LHCN-M2 (cell line): ENCODE results near the gene UNC119. TPM values are rescaled to one million over a fixed set of nuclear protein-coding genes. Genes with fewer than 3 reads are reported as not detected.
"Not testable (repeated sequence)": the region's sequence is repeated elsewhere in the genome, so short reads cannot be mapped to it uniquely, and the experiment has no call there.

ENCODE experiments used
- DNase-seq: peaks from one replicate; pipeline ENCODE4 v3.0.0-alpha.2; 2012; ENCODE audit warnings: low read depth
- total RNA-seq: library from RNA; depleted of rRNA; stranded (reverse); fragments of >200 nt; gene quantifications from 2 replicates; pipeline ENCODE4 v1.2.3, GENCODE V29; 2014

Gene UNC119
- total RNA-seq, 1 experiment from 2014 or later = 44.3 TPM

DNA sequence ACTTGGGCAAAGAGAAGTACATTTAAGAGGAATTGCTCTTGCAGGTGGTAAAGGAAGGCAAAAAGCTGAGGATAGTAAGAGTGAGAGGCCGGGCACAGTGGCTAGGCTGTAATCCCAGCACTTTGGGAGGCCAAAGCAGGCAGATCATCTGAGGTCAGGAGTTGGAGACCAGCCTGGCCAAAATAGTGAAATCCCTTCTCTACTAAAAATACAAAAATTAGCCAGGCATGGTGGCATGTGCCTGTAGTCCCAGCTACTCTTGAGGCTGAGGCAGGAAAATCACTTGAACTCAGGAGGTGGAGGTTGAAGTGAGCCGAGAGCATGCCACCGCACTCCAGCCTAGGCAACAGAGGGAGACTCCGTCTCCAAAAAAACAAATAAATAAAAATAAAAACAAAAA is 30.1 kb downstream of the UNC119 start:
- not testable (repeated sequence) for DNase-seq

GRCh38 chr17:28521311-28522085 is 30.9 kb downstream of the UNC119 start:
- DNase-seq = no peak

DNA sequence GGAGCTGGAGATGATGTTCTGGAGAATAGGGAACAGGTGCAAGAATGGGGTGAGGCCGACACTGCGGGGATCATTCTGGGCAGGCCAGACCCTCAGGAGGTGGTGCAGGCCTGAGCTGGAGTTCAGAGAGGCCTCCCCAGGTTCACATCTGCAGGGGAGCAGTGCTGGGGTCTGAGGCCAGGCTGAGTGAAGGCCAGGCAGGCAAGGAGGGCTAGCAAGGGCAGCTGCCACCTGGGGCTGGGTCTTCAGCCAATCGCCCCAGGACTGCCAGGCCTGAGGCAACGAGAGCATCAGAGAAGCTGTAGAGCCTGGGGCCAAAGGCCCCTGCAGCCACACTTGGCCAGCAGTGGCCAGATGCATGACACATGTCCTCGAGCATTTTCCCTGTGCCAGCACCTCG is 31.7 kb downstream of the UNC119 start:
- no peak for DNase-seq

GRCh38 chr17:28519236-28519635 is 33.2 kb downstream of the UNC119 start:
- DNase-seq = no peak

- DNase-seq = no peak
Observed at GRCh38 chr17:28518578-28518977, 33.8 kb downstream of the UNC119 start.

- DNase-seq = no peak
Observed at GRCh38 chr17:28518132-28518531, 34.3 kb downstream of the UNC119 start.

GRCh38 chr17:28515518-28515917 is 36.9 kb downstream of the UNC119 start:
- DNase-seq = no peak

GRCh38 chr17:28514561-28515002 is 37.8 kb downstream of the UNC119 start:
- no peak for DNase-seq

DNA sequence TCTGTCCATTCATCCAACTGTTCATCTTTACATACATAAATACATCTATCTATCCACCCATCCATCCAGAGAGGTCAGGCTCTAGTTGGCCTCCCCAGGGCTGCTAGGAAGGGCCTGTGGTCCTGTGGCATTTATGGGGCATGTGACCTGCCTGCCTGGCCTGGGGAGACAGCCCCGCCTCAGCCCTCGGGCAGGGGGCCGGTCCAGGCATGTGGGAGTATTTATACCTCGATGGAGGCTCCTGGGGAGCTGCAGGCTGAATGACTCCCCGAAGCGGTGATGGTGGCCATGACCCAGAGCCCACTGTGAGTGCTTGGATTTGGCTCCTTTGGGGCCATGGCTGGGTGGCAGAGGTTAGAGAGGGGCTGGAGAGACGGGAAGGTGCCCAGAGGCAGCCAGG is 38.9 kb downstream of the UNC119 start:
- DNase-seq = no peak

- no peak for DNase-seq
Observed at GRCh38 chr17:28511858-28512461, 40.5 kb downstream of the UNC119 start.

- DNase-seq = no peak
Observed at GRCh38 chr17:28509789-28510188, 42.6 kb downstream of the UNC119 start.

GRCh38 chr17:28508211-28508724 is 44.2 kb downstream of the UNC119 start:
- DNase-seq = no peak

DNA sequence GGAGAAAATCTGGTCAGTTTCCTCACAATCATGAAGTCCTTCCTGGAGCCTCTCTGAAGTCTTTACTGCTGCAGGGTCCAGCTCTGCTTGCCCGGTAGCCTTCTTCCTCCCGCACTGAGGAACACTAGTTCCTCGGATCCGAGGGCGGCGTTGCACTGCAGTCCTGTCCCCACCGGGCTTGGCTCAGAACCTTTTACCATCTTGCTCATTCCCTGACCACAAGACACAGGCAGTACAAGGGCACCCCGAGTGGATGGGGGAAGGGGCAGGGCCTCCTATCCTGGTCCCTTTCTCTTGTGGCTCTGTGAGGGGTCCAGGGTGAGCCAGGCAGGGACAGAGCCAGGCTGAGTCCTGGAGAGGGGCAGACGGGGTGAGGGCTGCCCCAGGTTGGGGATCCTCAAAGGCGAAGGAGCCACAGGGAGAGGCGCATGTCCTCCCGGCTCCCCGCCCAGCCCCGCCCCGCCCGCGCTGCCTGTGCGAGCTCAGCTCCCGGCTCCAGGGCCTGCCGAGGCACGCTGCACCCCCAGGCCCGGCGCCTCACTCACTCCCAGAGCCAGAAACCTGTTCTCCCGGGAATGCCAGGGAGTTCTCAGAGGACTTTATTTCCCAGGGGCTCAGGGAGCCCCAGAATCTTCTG is 44.7 kb downstream of the UNC119 start:
- no peak for DNase-seq

GRCh38 chr17:28506763-28507487 is 45.5 kb downstream of the UNC119 start:
- DNase-seq = no peak

DNA sequence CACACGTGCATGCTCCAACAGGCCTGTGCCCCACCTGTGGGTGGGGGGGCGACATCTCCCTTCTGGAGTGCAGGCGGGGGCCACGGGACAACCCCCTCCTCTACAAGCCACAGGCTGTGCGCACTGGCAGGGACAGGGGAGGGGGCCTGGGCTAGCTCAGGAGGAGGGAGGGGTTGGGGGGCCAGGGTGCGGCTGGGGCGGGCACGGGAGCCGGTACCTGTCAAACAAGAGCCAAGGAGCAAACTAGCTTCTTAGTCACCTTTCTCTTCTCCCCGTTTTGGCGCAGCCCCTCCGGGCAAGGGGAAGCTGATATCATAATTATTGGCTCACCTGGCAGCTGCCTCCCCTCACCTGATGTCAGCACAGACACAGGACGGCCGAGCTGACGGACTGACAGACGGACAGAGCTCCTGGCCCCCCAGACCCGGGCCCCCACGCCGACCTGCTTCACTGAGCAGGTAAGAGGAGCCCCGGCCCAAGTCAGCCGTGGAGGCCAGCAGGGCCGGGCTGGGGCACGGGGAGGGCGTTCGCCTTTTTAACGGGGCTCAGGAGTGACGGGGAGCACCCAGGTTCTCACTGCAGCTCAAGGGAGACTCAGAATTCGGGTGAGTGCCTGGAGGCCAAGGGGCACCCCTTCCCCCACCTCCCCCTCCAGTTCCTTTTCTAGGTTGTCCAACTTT is 46.3 kb downstream of the UNC119 start, which contains the start of gene FOXN1:
FOXN1 (plus strand) TSS at position 363 of the 680 bp plus-strand sequence. CDS start 17,622 bp downstream, outside the sequence.
- no peak for DNase-seq

GRCh38 chr17:28503420-28503819 is 49.0 kb downstream of the UNC119 start:
- no peak for DNase-seq

DNA sequence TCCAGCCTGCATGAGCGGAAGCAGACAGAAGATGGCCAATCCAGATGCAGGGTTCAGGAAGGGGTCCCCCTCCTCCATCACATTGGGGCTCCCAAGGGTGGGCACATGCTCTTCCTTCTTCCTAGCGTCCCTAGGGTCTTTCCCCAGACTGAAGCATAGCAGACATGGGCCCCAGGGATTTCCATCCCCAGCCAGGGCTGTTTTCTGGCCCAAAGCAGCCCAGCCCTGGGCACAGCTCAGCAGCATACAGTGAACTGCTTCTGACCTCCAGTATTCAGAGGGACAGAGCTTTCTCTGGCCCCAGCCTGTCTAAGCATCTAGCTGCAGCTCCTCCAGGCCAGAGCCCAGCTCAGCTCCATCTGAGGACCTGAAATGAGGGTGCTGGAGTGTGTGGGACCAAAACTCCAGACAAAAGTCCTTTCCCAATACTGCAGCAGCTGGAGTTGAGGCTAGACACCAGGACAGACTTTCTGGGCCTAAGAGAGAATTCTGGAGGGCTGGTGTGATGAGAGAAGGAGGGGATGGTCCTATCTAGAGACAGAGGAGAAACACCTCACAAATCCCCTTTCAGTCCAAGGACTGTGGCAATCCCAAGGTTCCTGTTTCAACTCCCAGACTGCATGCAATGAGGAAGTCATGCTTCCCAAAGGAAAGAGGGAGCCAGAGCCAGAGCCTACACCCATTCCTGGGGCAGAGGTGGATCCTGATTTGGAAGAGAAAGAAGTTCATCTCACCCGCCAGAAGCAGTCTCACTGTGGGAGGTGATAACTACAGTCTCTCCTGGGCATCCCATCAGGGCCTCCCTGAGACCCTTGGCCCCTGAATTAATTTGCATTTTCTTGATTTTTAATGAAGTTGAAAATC is 50.8 kb downstream of the UNC119 start:
- DNase-seq = no peak

DNA sequence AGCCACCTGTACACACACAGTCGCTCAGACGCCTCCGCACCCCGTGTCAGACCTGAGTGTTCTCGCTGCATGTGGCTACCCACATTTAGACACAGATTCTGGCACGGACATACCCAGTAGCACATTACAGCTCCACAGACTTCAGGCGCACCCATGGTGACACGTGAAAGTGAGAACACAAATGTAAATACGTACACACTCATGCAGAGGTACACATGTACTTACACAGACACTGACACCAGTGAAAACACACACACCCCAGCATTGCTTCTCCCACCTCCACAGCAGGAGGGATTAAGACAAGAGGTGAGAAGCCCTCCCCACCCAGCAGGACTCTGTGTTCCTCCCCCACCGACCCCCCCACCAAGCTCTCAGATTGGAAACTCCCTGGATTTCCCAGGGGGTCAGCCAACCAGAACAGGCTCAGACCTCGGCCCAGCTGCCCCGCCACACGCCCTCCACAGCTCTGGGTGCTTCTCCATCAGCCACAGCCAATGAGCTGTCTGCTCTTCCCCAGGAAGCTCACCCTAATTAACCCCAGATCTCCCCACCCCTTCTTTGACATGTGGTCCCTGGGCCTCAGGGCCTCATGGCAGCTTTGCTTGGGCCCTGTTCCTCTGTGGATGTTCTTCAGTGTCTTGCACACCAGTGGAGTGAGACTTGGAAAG is 51.6 kb downstream of the UNC119 start:
- no peak for DNase-seq

DNA sequence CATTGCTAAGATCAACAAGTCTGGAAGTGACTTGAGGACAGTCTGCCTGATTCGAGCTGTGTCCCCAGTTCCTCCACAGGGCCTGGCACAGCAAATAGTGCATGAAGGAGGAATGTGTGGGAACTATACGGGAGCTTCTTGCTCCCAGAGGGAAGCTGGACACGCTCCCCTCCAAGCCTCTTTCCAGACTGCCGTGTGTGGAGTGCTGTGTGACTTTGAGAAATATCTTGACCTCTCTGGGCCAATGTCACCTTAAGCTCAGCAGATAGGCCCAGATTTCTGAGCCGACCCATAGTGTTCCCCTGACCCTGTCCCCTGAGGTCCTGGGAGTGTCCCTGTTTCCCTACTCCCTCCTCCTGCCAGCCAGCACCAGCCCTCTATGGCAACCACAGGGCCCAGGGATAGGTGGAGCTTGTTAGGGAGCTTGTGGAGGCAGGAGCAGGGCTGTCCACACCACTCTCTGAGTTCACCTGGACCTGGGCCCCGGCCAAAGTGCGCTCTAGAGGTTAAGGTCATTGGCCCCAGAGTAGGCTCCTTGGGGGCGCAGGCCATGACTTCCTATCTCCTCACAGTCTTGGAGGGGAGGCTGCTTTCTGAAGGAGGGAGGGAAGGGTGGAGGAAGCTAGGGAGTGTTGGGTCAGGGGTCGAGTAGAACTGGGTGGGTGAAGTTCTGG is 52.6 kb downstream of the UNC119 start:
- no peak for DNase-seq
